Thoracic aorta (tissue), 2 donors: ENCODE data around the gene DPP4. TPM values are rescaled to one million over a fixed set of nuclear protein-coding genes. Genes with fewer than 3 reads are reported as not detected.

Experiments used
- ATAC-seq: fragments of 150-250 bp; one replicate; pipeline ENCODE4 v1.8.0; 2017; ENCODE audit warnings: low read depth; ENCODE audit not compliant: insufficient number of reproducible peaks, low FRiP score
- DNase-seq: peaks from one replicate; pipeline ENCODE4 v3.0.0-alpha.2; 2020; ENCODE audit warnings: low spot score
- H3K27ac ChIP-seq, 2 donors: fragments of 200-600 bp; sonication (generic); 1 replicate in 1 of 2; 2 replicates in 1 of 2; pipeline ENCODE4 v1.5.1; 2016; ENCODE audit warnings: mild to moderate bottlenecking in 2 of 2, moderate library complexity in 2 of 2
- H3K27me3 ChIP-seq: fragments of 200-600 bp; sonication (generic); replicated peaks from 2 replicates; pipeline ENCODE4 v1.6.0; 2016; ENCODE audit warnings: mild to moderate bottlenecking; ENCODE audit not compliant: insufficient read depth
- H3K36me3 ChIP-seq: fragments of 200-600 bp; sonication (generic); one replicate; pipeline ENCODE4 v1.5.1; 2016
- H3K4me1 ChIP-seq, 2 donors: fragments of 200-600 bp; sonication (generic); 1 replicate in 1 of 2; 2 replicates in 1 of 2; pipeline versions ENCODE4 v1.5.1 to v1.6.0; 2016; ENCODE audit warnings: low read depth in 2 of 2, mild to moderate bottlenecking in 1 of 2; ENCODE audit not compliant: control insufficient read depth in 1 of 2
- H3K4me3 ChIP-seq: fragments of 200-600 bp; sonication (generic); 2 replicates; pipeline ENCODE4 v1.5.1; 2016; ENCODE audit warnings: mild to moderate bottlenecking
- H3K9me3 ChIP-seq: fragments of 200-600 bp; sonication (generic); 2 replicates; pipeline ENCODE4 v1.5.1; 2016
- total RNA-seq, 2 donors: library from RNA; depleted of rRNA; stranded (reverse); fragments of >200 nt; gene quantifications; one replicate each; pipeline versions ENCODE4 v1.1.0 to v1.2.3, GENCODE V29; 2016
- TF ChIP-seq, protein P1 (sequence below): fragments of 200-600 bp; sonication (generic); IDR thresholded peaks from one replicate; pipeline ENCODE4 v1.5.1; 2019; ENCODE audit warnings: antibody characterized with exemption

DPP4 gene
- total RNA-seq, 2 donors from 2014 or later: 2.0 to 2.1 TPM

DNA sequence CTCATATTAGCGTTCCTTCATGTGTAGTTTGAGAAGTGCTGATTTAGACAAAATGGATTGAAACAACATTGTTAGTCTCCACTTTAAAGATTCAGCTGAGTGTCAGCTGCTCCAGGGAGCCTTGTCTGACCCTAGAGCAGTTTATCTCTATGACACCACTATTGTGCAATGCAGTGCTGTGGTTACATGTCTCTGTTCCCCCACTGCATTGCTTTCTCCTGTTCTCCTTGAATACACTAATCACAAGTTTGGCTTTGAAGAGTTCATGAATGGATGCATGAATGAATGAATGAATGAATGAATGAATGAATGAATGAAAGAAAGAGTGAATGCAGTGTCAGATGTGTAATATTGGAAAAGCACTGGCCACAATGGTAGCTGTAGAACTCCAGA is 39.8 kb upstream of the DPP4 start:
- no peaks in the 10 kb centered on the region for H3K36me3 ChIP-seq
- H3K9me3 ChIP-seq: no peaks in the 10 kb centered on the region
- no peak overlapping the region for H3K27ac ChIP-seq
- TF ChIP-seq, protein P1, sequence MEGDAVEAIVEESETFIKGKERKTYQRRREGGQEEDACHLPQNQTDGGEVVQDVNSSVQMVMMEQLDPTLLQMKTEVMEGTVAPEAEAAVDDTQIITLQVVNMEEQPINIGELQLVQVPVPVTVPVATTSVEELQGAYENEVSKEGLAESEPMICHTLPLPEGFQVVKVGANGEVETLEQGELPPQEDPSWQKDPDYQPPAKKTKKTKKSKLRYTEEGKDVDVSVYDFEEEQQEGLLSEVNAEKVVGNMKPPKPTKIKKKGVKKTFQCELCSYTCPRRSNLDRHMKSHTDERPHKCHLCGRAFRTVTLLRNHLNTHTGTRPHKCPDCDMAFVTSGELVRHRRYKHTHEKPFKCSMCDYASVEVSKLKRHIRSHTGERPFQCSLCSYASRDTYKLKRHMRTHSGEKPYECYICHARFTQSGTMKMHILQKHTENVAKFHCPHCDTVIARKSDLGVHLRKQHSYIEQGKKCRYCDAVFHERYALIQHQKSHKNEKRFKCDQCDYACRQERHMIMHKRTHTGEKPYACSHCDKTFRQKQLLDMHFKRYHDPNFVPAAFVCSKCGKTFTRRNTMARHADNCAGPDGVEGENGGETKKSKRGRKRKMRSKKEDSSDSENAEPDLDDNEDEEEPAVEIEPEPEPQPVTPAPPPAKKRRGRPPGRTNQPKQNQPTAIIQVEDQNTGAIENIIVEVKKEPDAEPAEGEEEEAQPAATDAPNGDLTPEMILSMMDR: no peak
- H3K27me3 ChIP-seq: no peaks in the 10 kb centered on the region
- ATAC-seq (peak; percentile 13), DNase-seq (no peak)
- H3K4me3 ChIP-seq: no peak overlapping the region
- peaks cover 6 to 20% of the 10 kb centered on the region in 2 donors for H3K4me1 ChIP-seq

DNA sequence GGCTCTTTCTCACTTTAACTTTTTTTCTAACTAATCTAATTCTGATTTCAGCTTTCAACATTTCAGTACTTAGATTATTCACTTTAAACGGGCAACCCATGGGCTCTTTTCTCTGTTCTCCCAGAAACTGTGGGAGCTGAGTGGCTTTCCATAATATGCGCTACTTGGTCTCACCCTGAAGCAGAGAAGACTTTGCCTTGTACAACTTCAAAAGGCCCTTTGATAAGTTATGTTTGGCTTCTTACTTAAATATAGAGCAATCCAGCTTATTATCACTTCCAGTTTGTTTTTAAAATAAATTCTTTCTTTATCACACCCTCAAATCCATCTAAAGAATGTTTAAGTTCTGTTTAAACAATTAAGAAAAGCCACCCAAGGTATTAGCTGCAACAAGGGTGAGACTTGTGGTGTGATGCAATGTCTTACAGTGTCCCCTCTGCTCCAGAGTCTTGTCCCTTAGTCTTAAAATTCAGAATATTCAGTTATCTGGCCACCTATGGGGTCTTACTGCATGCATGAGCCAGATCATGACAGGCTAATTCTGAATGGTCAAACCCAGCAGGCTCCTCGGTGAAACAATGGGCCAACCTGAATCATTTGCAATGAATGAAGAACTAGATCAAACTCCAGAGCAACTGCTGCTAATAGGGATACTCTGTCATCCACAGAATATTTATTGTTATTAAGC is 39.2 kb upstream of the DPP4 start:
- H3K4me3 ChIP-seq: no peak overlapping the region
- no peaks in the 10 kb centered on the region for H3K36me3 ChIP-seq
- H3K27me3 ChIP-seq: no peaks in the 10 kb centered on the region
- H3K27ac ChIP-seq: no peak overlapping the region
- no peak for DNase-seq
- no peaks in the 10 kb centered on the region for H3K9me3 ChIP-seq
- TF ChIP-seq, protein P1: no peak
- H3K4me1 ChIP-seq: peaks cover 6 to 15% of the 10 kb centered on the region in 2 donors
- ATAC-seq: no peak

DNA sequence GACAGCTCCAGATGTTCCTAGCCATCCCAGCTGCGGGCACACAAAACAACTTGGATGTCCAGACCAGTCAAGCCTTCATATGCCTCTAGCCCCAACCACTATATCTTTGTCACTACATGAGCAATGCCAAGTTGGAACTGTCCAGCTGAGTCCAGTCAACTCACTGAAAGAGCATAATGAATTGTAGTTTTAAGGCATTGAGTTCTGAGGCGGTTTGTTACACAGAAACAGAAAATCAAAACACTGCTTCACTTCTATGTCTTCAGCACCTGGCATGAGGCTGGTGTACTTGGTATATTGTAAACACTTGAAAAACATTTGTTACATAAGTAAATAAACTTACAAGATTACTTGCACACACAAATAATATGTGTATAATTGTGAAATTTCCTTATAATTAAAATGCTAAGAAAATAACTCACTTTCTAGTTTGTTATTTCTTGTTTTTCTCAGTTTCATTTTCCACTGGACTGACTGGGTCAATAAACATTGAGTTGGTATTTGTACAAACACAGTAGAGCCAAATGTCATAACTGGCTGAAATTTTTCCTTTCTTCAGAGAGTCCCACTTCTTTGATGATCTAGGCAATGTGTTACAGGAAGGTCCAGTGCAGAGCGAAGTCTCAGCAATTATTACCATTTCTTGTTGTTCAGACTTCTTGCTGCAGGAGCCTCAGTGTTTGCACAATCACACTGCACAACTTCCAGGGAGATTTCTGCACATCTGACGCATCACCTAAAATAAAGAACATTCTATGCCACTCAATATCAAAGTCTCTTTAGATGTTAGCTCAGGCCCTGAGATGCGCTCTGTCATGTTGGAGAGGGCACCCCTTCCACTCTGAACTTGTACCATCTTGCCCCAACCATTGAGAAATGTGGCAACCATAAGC is 38.2 kb upstream of the DPP4 start:
- DNase-seq (no peak), ATAC-seq (no peak)
- Histone ChIP-seq H3K27me3 (no peaks in the 10 kb centered on the region), H3K9me3 (no peaks in the 10 kb centered on the region), H3K4me1 (peaks cover 6 to 10% of the 10 kb centered on the region in 2 donors), H3K4me3 (no peak overlapping the region), H3K36me3 (no peaks in the 10 kb centered on the region), H3K27ac (no peak overlapping the region)
- TF ChIP-seq, protein P1: no peak

DNA sequence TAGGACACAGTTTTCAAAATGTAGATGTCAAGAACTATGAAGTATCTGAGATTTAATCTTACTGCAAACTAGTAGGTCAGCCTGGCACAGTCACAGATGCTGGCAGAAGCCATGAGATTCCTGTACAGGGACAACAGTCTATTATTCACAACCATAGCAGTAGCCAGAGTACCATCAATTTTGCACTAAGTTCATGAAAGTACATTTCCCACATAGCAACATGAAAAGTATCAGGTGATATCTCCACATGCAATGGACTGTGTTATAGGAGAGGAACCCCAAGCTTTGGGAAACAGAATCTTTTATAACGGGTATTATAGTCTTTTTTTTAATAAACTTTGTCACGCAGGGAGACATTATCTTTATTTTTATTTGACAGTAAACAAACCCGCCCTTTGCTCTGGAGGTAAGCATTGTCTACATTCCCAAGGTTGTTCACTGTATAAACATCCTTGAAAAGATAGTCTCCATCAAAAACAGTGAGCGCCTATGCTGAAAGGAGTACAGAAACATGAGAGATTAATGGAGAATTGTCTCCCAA is 33.4 kb upstream of the DPP4 start:
- TF ChIP-seq, protein P1: no peak

DNA sequence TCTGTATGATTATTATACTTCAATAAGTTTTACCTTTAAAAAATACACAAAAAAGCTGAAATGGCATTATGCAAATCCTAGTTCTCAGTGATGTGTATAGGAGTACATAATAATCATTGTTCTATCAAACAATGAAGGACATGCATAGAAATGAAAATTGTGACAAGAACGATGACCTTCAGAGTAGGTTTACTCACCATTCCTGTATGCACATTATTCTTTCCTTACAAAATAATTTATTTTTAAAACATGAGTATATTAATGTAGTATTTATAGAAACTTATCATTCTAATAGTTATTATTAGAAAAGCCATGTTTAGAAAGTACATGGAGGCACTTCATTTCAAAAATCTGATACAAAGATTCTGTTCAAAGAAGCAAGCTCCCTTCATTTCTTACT is 32.7 kb upstream of the DPP4 start:
- H3K27ac ChIP-seq: no peak overlapping the region
- H3K9me3 ChIP-seq: no peaks in the 10 kb centered on the region
- TF ChIP-seq, protein P1: no peak
- no peak for DNase-seq
- no peak overlapping the region for H3K4me3 ChIP-seq
- no peak for ATAC-seq
- no peaks in the 10 kb centered on the region for H3K36me3 ChIP-seq
- peaks cover 7 to 10% of the 10 kb centered on the region in 2 donors for H3K4me1 ChIP-seq
- H3K27me3 ChIP-seq: no peaks in the 10 kb centered on the region

More for the DNA sequence above, 33.4 kb upstream of the DPP4 start:
- DNase-seq (no peak), ATAC-seq (no peak)
- no peak overlapping the region for H3K4me3 ChIP-seq
- H3K36me3 ChIP-seq: no peaks in the 10 kb centered on the region
- H3K27me3 ChIP-seq: no peaks in the 10 kb centered on the region
- H3K27ac ChIP-seq: no peak overlapping the region
- H3K9me3 ChIP-seq: no peaks in the 10 kb centered on the region
- peaks cover 7 to 10% of the 10 kb centered on the region in 2 donors for H3K4me1 ChIP-seq
